GM12801 (cell line): ENCODE results near the gene ZNF582.

Experiments used
- CTCF ChIP-seq: IDR thresholded peaks from one replicate; pipeline ENCODE4 v1.5.1; 2011; ENCODE audit warnings: control low read depth; ENCODE audit not compliant: insufficient read length; ENCODE audit errors: extremely low read depth

Gene ZNF582

DNA sequence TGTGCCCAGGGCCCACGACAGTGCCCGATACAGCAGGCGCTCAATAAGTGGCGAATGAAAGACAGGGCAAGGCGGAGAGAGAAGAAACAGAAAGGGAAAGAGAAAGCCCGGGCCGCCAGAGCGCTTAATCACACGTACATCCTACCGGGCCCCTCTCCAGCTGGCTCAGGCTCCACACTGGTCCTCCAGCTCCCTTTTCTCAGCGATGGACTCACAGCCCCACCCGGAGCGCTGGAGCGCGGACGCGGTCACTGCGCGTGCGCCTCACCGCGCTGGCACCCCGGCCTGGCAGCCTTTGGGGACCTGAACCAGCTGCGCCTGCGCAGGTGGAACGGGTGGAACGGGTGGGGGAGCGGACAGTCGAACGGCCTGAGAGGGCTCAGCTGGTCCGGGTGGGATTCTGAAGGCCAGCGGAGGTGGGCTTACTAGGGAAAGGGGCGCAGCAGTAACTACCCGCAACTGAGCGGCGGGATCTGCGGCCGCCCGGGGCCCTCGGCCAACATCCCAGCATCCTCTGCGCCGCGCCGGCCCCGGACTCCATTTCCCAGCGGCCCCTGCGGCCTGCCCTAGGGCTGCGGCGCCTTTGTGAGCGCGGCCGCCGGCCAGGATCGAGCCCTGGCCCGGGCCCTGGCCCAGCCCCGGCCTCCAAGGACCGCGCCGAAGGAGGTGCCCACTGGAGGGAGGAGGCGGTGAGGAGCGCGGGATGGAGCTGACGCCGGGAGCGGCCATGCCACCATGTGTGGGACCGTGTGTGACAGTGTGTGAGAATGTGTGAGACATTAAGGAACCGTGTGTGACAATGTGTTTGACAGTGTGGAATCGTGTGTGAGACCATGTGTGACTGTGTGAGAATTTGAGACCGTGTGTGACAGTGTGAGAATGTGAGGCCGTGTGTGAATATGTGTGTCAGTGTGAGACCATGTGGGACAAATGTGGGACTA is 10.7 kb upstream of the ZNF582 start, which contains the start of gene ZNF583:
TSS of gene ZNF583 (plus strand) at position 569 of the 941 bp plus-strand sequence. CDS start 2,783 bp downstream, outside the sequence.
- TF ChIP-seq CTCF, result no peak

DNA sequence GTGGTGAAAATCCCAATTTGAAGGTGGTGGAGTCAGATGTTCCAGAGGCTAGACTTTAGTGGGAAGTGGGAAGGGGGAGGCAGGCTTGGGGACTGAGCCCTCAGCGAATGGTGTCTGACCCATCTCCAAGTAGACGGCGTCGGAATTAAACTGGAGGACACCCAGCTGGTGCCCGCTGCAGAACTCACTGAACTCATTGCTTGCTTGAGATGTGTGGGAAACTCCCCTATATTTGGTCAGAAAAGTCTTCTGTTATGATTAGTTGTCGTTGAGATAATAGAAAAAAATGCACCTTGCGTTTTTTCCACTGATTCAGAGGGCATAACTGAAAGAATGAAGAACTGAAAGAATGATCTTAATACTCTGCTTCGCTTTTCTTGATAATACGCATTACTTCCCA is 9.9 kb upstream of the ZNF582 start:
- TF ChIP-seq CTCF, result no peak

DNA sequence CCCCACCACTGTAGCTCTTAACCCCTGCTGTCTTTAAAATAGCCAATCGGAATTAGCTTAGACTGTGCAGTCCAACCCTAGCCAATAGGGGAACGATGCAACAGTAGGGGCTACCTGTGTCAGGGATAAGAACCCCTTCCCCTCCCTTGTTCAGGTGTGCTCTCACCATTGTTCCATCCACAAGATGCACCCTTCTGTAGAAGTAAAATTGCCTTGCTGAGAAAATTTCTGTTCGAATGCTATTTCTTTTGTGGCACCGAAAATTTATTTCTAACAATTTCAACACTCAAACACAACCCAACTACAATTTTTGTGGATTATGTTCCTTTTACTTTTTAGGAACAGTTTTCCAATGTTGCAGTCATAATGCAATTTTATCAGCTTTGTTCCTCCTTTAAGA is 7.2 kb upstream of the ZNF582 start:
- no peak for TF ChIP-seq CTCF

DNA sequence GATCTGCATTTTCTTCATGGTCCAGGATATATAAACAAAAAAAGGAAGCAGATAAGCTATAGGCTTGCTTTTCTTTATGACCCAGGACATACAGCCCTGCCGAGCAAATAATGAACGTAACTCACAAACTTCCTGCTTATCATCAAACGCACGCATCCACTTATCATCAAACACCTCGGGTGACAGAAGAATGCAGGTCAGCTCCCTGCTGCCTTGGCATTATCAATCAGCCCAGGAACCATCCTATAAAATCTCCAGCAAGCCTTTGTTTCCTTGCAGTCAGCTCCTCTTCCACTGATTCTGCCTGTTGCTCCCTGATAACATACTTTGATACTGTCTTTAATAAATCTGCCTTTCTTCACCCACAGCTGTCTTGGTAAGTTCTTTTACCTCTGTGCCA is 5.5 kb upstream of the ZNF582 start:
- no peak for TF ChIP-seq CTCF

- TF ChIP-seq CTCF, result no peak
Observed at GRCh38 chr19:56383826-56384605, 9.3 kb downstream of the ZNF582 start.

DNA sequence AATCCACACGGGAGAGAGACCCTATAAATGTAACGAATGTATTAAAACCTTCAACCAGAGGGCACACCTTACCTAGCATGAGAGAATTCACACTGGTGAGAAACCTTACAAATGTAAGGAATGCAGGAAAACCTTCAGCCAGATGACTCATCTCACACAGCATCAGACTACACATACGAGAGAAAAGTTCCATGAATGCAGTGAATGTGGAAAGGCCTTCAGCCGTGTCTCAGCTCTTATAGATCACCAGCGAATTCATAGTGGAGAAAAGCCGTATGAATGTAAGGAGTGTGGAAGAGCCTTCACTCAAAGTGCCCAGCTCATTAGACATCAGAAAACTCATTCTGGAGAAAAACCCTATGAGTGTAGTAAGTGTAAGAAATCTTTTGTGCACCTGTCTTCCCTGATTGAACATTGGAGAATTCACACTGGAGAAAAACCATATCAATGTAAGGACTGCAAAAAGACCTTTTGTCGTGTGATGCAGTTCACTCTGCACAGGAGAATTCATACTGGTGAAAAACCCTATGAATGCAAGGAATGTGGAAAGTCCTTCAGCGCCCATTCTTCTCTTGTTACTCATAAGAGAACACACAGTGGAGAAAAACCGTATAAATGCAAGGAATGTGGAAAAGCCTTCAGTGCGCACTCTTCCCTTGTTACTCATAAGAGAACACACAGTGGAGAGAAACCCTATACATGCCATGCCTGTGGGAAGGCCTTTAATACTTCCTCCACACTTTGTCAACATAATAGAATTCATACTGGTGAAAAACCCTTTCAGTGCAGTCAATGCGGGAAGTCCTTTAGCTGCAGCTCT is 16.0 kb downstream of the ZNF582 start:
- TF ChIP-seq CTCF, result no peak
